Medulla oblongata (tissue), 1 donor: ENCODE measurements around the gene BICC1.
"Not testable (repeated sequence)": the region's sequence is repeated elsewhere in the genome, so short reads cannot be mapped to it uniquely, and the experiment has no call there.

ENCODE experiments used
- DNase-seq: peaks from one replicate; pipeline ENCODE4 v3.0.0-alpha.2; 2015; ENCODE audit errors: extremely low spot score

Gene BICC1

GRCh38 chr10:58567652-58568051, 55.0 kb downstream of the BICC1 start:
- DNase-seq = no peak

GRCh38 chr10:58568428-58568935, 55.8 kb downstream of the BICC1 start:
- no peak for DNase-seq

GRCh38 chr10:58570307-58570723, 57.6 kb downstream of the BICC1 start:
- DNase-seq = no peak

GRCh38 chr10:58570979-58571378, 58.3 kb downstream of the BICC1 start:
- DNase-seq = no peak

- DNase-seq = no peak
Observed at GRCh38 chr10:58573144-58573543, 60.5 kb downstream of the BICC1 start.

DNA sequence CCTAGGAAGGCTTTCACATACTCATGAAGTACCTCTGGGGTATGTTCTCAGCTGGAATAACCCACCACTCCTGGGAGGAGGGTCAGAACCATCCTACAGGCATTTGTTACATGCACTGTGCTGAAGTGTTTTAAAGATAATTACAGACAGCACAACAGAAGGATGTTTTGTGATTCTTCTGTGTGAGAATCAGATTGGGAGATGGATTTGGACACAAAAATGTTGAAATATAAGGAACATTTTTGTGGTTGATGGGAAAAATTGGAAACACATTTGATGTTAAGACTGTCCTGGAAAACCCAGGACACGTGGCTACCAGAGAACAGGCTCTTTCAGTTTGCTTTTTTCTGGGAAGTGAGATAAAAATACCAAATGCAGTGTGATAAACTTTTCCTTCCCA, 61.4 kb downstream of the BICC1 start:
- DNase-seq = no peak

DNA sequence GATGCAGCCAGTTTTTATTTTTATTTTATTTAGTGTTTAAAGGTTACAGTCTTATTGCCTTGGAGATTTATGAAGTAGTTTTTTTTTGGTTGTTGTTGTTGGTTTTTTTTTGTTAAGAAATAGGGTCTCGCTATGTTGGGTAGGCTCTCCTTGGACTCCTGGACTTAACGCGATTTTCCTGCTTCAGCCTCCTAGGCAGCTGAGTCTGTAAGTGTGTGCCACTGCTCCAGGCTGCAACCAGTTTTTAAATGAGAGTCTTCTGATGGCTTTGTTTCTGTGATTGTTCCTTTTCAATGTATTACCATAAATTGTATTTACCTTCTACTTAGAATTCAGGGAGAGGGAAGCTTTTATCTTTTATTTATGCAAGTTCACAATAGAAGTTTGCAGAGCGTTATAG, 62.8 kb downstream of the BICC1 start:
- DNase-seq = no peak

GRCh38 chr10:58576751-58577436, 64.2 kb downstream of the BICC1 start:
- DNase-seq = no peak

DNA sequence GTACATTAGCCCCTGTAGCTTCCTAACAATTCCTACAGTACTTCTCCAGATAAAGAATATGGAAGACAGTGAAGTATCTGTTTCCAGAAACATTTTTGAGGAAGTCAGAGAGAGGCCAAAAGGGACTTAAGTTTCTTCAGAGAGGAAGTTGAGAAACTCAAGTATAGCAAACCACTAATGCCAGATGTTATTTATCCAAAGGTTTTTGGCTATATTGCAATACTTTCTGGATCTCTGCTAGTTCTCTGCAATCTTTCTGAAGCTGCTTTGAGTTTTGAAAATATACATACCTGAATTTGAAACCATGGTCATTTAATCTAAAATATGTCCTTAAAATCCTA, 64.7 kb downstream of the BICC1 start:
- DNase-seq = peak; percentile 41

GRCh38 chr10:58578366-58578765, 65.7 kb downstream of the BICC1 start:
- DNase-seq = no peak

DNA sequence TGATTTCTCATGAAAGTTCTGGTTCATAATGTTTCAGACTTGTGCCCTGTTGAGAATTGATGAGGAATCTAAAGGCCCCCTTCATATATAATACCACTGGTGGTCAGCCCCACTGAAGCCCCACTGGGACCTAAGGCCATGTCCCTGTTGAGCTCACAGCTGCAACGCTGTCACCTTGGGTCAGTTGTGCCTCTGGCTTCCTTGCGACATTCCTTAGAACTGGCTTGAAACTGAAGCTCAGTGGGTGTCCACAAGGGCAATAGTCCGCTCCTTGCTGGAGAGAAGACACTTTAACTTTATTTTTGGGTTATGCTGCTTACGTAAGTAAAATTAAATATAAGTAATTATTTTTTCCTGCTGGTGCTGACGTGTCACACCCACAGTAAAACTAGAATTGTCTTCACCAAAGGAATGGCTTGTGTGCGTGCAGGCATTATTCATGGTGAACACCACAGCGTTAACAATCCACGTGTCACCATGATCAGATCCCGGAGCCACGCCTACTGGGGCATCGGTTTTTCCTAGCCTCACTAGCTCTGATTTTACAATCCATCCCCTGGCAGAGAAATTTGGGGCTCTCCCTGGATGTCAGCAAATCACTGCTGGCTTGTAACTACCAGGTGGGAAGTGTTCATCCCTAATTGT, 66.5 kb downstream of the BICC1 start:
- no peak for DNase-seq

DNA sequence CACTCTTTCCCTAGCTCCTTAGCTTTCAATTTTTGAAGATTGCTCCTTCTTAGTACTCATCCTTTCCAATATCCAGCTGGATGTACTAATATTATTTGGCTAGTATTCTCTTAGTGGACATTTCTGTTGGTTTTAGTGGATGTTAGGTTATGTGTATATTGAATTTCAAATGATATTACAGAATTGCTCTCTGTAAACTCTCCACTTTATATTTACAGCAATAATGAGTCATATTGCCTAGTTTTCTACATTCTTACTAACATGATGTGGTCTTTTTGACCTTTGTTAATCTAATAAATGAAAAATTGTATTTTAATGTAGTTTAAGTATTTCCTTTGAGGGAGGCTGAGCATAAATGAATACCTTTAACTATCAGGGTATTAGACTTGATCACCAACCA, 69.4 kb downstream of the BICC1 start:
- no peak for DNase-seq

DNA sequence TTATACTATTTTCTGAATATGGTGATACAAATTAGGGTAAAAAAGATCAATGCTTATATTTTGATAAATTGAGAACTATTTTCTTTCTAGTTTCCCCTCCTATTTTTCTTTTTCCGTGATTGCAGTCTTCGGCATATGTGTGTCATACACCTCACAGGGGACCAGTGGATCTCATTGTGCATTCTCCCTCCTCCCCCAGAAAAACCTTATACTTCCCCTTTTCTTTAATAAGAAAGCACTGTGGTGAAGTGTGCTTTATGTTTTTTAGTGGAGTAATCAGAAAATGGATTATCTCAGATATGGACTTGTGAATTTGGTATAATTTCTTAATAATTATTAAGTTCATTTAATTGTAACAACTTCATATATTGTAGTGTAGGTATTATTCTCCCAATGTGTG, 72.8 kb downstream of the BICC1 start:
- no peak for DNase-seq

DNA sequence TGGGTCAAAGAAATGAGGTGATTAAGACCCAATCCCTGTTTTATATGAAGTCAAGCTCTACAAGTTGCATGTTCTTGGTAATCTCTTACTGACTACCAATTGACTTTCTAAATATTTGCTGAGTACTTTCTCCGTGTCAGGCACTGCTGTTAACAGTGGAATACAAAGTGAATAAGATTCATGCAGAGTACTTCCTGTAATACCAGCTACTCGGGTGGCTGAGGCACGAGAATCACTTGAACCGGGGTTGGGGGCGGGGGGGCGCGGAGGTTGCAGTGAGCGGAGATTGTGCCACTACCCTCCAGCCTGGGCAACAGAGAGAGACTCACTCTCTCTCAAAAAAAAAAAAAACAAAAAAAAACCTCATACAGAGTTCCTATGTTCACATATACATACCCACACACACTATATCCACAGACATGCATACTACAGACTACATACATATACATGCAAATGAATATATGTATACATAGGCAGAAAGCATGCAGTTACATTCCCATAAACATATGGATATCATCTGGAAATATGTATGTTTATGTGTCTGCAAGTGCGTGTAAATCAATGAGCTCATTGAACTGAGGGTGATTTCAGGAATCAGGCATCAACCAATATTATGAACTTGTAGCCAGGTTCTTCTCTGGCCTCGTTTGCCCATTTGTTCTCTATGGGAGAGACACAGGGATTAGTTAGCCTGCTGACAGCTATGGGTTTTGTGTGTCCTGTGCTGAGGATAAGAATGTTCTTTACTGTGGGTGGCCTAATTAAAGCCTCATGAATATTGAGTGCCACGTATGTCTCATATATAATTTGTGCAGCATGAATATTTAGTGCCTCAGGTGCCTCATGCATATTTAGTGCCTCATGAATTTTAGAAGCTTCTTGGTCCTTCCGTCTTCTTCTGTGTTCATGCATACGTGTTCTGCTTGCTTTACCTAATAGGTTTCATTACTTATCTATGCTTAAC, 73.9 kb downstream of the BICC1 start:
- DNase-seq = no peak

- DNase-seq = no peak
Observed at GRCh38 chr10:58587676-58588075, 75.0 kb downstream of the BICC1 start.

DNA sequence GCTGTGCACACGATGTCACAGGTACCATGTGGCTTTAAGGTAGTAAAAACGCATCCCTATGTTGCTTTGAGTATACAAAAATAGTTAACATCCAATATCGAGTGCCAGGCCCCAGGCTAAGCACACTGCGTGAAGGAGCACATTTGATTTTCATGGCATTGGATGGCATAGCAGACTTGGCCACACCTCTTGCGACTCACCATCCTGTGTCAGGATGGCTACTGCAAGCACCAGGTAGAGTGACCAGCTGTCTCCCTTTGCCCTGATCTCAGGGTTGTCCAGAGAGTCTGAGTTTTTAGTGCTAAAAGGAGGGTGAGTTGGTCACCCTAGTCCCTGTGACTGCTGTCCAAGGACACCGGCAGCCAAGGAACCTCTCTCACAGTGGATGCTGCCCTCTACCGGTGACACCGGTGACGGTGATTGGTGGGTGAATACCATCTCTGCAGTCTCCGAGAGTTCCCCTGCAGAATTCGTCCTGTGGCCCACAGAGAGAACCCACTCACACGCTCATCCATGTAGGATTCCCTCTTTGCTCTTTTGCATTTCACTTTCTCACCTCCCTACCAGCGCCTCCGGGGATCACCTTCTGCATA, 76.1 kb downstream of the BICC1 start:
- DNase-seq = no peak

GRCh38 chr10:58590152-58590840, 77.6 kb downstream of the BICC1 start:
- DNase-seq = peak; percentile 15

GRCh38 chr10:58590924-58591323, 78.3 kb downstream of the BICC1 start:
- no peak for DNase-seq

GRCh38 chr10:58593008-58593407, 80.3 kb downstream of the BICC1 start:
- no peak for DNase-seq

DNA sequence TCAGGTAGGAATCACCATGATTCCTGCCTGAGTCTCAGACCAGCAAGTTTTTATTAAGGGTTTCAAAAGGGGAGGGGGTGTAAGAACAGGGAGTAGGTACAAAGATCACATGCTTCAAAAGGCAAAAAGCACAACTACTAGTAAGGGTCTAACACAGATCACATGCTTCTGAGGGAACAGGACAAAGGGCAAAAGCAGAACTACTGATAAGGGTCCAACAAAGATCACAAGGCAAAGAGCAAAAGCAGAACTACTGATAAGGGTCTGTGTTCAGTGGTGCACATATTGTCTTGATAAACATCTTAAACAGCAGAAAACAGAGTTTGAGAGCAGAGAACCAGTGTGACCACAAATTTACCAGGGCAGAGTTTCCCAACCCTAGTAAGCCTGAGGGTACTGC, 84.5 kb downstream of the BICC1 start:
- DNase-seq = not testable (repeated sequence)

GRCh38 chr10:58599927-58600553, 87.4 kb downstream of the BICC1 start:
- no peak for DNase-seq
